GM12891 (cell line): ENCODE measurements around the gene TBL3.

ENCODE experiments used
- POLR2A ChIP-seq: IDR thresholded peaks from 2 replicates; pipeline ENCODE4 v1.6.1; 2011; ENCODE audit warnings: low read depth, low read length, control low read depth
- POLR2AphosphoS5 ChIP-seq: IDR thresholded peaks from 2 replicates; pipeline ENCODE4 v1.6.1; 2011; ENCODE audit warnings: low read depth, low read length, control low read depth
- POU2F2 ChIP-seq: IDR thresholded peaks from 2 replicates; pipeline ENCODE4 v1.6.1; 2011; ENCODE audit warnings: low read depth, mild to moderate bottlenecking, control low read depth, low read length, moderate library complexity
- TAF1 ChIP-seq: IDR thresholded peaks from 2 replicates; pipeline ENCODE4 v1.6.1; 2011; ENCODE audit warnings: low read depth, low read length, control low read depth

DNA sequence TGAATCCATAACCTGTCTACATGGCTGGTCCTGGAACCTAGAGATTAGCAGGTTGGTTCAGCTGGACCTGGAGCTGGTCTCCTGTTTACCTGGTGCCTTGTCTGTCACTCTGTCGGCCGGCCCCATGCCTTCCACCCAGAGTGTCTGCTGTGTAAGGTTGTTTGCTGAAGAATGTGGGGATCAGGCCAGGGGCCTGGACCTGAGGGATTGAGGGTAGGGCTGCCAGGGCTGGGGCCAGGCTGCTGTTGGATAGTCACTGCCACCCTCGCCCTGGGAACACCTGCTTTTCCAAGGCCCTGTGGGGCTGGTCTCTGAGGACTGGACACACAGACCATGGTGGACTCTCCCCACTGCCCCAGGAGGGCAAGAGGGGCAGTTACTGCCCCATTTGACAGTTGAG is 56.3 kb downstream of the TBL3 start:
- TF ChIP-seq POLR2AphosphoS5 (no peak), POLR2A (no peak), POU2F2 (no peak), TAF1 (no peak)
